HepG2 (cell line): ENCODE results near the gene FAM222A. TPM values are rescaled to one million over a fixed set of nuclear protein-coding genes. Genes with fewer than 3 reads are reported as not detected.

Source experiments
- AHR ChIP-seq: IDR thresholded peaks from 2 replicates; pipeline ENCODE4 v1.6.1; 2018; ENCODE audit warnings: missing genetic modification reagents, missing compliant biosample characterization
- ARID5B ChIP-seq: IDR thresholded peaks from 2 replicates; pipeline ENCODE4 v1.4.0; 2020; ENCODE audit warnings: mild to moderate bottlenecking, missing genetic modification reagents
- CBX5 ChIP-seq: sonication (generic); formaldehyde crosslinking; IDR thresholded peaks from 2 replicates; pipeline ENCODE4 v1.4.0; 2020; ENCODE audit warnings: missing genetic modification reagents, borderline replicate concordance
- CREM ChIP-seq, 2 experiments: sonication (generic) in 1 of 2; formaldehyde crosslinking in 1 of 2; IDR thresholded peaks; 2 replicates each; pipeline versions ENCODE4 v1.4.0 to v1.6.1; 2016 to 2020; ENCODE audit warnings: antibody characterized with exemption in 1 of 2, mild to moderate bottlenecking in 1 of 2, missing genetic modification reagents in 1 of 2
- EZH2 ChIP-seq: conservative IDR thresholded peaks from 2 replicates; pipeline ENCODE4 v1.6.1; 2012; ENCODE audit warnings: mild to moderate bottlenecking, low read depth, low read length, moderate library complexity
- GFI1 ChIP-seq: sonication (generic); formaldehyde crosslinking; IDR thresholded peaks from 2 replicates; pipeline ENCODE4 v1.5.0; 2020; ENCODE audit warnings: missing genetic modification reagents, mild to moderate bottlenecking, borderline replicate concordance
- JUND ChIP-seq: sonication (generic); formaldehyde crosslinking; IDR thresholded peaks from 2 replicates; pipeline ENCODE4 v1.8.0; 2022; ENCODE audit warnings: mild to moderate bottlenecking, missing genetic modification reagents
- POGK ChIP-seq: sonication (generic); formaldehyde crosslinking; conservative IDR thresholded peaks from 2 replicates; pipeline ENCODE4 v1.8.0; 2022; ENCODE audit warnings: mild to moderate bottlenecking, moderate library complexity, missing genetic modification reagents
- THAP11 ChIP-seq: IDR thresholded peaks from 2 replicates; pipeline ENCODE4 v1.6.1; 2016; ENCODE audit warnings: missing biosample characterization, missing genetic modification reagents
- ZBTB25 ChIP-seq: IDR thresholded peaks from 2 replicates; pipeline ENCODE4 v1.6.1; 2018; ENCODE audit warnings: missing genetic modification reagents
- ZFY ChIP-seq: sonication (generic); formaldehyde crosslinking; IDR thresholded peaks from 2 replicates; pipeline ENCODE4 v1.4.0; 2020; ENCODE audit warnings: missing genetic modification reagents
- ZNF136 ChIP-seq: sonication (generic); formaldehyde crosslinking; IDR thresholded peaks from 2 replicates; pipeline ENCODE4 v1.8.1; 2022; ENCODE audit warnings: low read depth, mild to moderate bottlenecking, moderate library complexity, missing genetic modification reagents
- ZNF281 ChIP-seq: sonication (generic); formaldehyde crosslinking; IDR thresholded peaks from 2 replicates; pipeline ENCODE4 v1.4.0; 2020; ENCODE audit warnings: missing genetic modification reagents, borderline replicate concordance
- ZNF331 ChIP-seq: sonication (generic); formaldehyde crosslinking; IDR thresholded peaks from 2 replicates; pipeline ENCODE4 v1.4.0; 2020; ENCODE audit warnings: missing genetic modification reagents
- ZNF432 ChIP-seq: sonication (generic); formaldehyde crosslinking; IDR thresholded peaks from 2 replicates; pipeline ENCODE4 v1.5.0; 2020; ENCODE audit warnings: missing genetic modification reagents, mild to moderate bottlenecking, borderline replicate concordance
- ZNF747 ChIP-seq: sonication (generic); formaldehyde crosslinking; IDR thresholded peaks from 2 replicates; pipeline ENCODE4 v1.8.1; 2023; ENCODE audit warnings: missing genetic modification reagents, mild to moderate bottlenecking, borderline replicate concordance
- ZNF749 ChIP-seq: sonication (generic); formaldehyde crosslinking; IDR thresholded peaks from 2 replicates; pipeline ENCODE4 v1.8.0; 2022; ENCODE audit warnings: mild to moderate bottlenecking, missing genetic modification reagents, moderate library complexity, borderline replicate concordance
- ZSCAN20 ChIP-seq: sonication (generic); formaldehyde crosslinking; IDR thresholded peaks from 2 replicates; pipeline ENCODE4 v1.4.0; 2020; ENCODE audit warnings: missing genetic modification reagents, mild to moderate bottlenecking, borderline replicate concordance
- polyA plus RNA-seq, 8 experiments: library from polyadenylated mRNA; depleted of rRNA in 3 of 8; stranded (reverse) in 7 of 8; unstranded in 1 of 8; fragments of >200 nt; fragmentation: Illumina TruSeq in 4 of 8; extraction: Trizol in 4 of 8; gene quantifications; 2 replicates each; pipeline versions ENCODE4 v1.2.1 to v1.2.3, GENCODE V29; 2011 to 2016; ENCODE audit warnings: low read depth in 4 of 8, missing spikeins in 1 of 8, mixed read lengths in 1 of 8; ENCODE audit not compliant: insufficient read depth in 1 of 8
- total RNA-seq, 5 experiments: library from RNA; depleted of rRNA; stranded (reverse); fragments of >200 nt; fragmentation: Illumina TruSeq; extraction: Trizol; gene quantifications; 2 replicates each; pipeline ENCODE4 v1.2.3, GENCODE V29; 2016; ENCODE audit warnings: low read depth in 1 of 5

The FAM222A gene
- total and polyA plus RNA-seq, 2 of the 13 experiments (the other 11 are each of a cell fraction or from before 2014, with no cell fraction given) = 2.7 to 9.6 TPM

- TF ChIP-seq ZNF747 (no peak), AHR (no peak), ZNF136 (CRISPR knock-in tag) (no peak), ZFY (peak; percentile 41; the same call in 1 of the 2 replicates), JUND (no peak), ZNF749 (CRISPR knock-in tag) (0 out of 2 replicates have a peak, but pooled peaks have one; percentile 22), ZNF432 (no peak), CBX5 (0 out of 2 replicates have a peak, but pooled peaks have one; percentile 14), ZBTB25 (no peak), ZSCAN20 (CRISPR knock-in tag) (no peak), CREM (IDR thresholded peaks at IDR 0.05) (peak; percentile 84), CREM (CRISPR knock-in tag; IDR thresholded peaks at IDR 0.05) (no peak), ZNF281 (peak; percentile 71; the same call in 1 of the 2 replicates), POGK (CRISPR knock-in tag) (peak; percentile 70; the same call in 1 of the 2 replicates), THAP11 (CRISPR knock-in tag) (peak; percentile 98), GFI1 (CRISPR knock-in tag) (peak; percentile 25; the same call in 1 of the 2 replicates), ZNF331 (peak; percentile 63; the same call in 1 of the 2 replicates), ARID5B (0 out of 2 replicates have a peak, but pooled peaks have one; percentile 47), EZH2 (no peak)
Observed at GRCh38 chr12:109713187-109714070, at the start of gene FAM222A (continued).
